ENCODE data around the gene AHR. TPM values are rescaled to one million over a fixed set of nuclear protein-coding genes. Genes with fewer than 3 reads are reported as not detected.

AHR gene
- polyA plus RNA-seq, 1 donor from 2014 or later, result 2.4 TPM

DNA sequence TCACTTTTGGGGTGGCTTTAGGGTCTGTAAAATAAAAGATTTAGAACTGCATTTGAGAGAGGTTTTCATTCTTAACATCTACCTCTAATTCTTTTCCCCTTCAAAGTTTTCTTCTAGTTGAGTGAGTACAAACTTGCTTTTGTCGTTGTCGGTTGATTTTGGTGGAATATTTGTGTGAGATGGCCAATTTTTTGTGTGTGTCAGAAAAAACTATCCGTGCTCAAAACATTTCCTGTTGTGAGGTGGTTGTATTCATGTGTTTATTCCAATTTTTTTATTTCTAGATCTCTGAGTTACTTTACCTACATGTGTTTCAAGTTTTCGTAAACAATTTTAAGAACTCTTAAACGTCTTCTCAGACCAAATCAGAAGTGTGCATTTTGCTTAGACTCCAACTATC is 1.6 kb downstream of the AHR start:
- Histone ChIP-seq H3K4me2 (ENCODE audit: low read length) (peak overlapping the region; percentile 54), H3F3A (ENCODE audit: insufficient read depth, low read length, poor library complexity, severe bottlenecking) (no peaks in the 10 kb centered on the region), H3K9me2 (ENCODE audit: insufficient read depth, low read length) (no peaks in the 10 kb centered on the region), H3K27me3 (ENCODE audit: insufficient read depth, low read depth, low read length) (peaks cover 28% of the 10 kb centered on the region), H3K79me2 (replicated peaks; ENCODE audit: insufficient read depth, low read length) (no peaks in the 10 kb centered on the region), H3K9me3 (ENCODE audit: low read length) (no peaks in the 10 kb centered on the region), H3K27ac (ENCODE audit: low read length) (no peak overlapping the region), H3K9ac (ENCODE audit: low read length) (no peak overlapping the region), H3K36me3 (ENCODE audit: insufficient read depth, low read length) (no peaks in the 10 kb centered on the region), H4K20me1 (ENCODE audit: insufficient read depth) (no peaks in the 10 kb centered on the region), H2AFZ (ENCODE audit: low read depth, low read length) (no peak overlapping the region), H3K4me3 (ENCODE audit: low read length) (peak overlapping the region; percentile 77)
- TF ChIP-seq SMC3 (conservative IDR thresholded peaks at IDR 0.05; ENCODE audit: poor library complexity), result no peak
- no peak for TF ChIP-seq POLR2AphosphoS5 (IDR thresholded peaks at IDR 0.05)
- no peak for TF ChIP-seq TAF1 (IDR thresholded peaks at IDR 0.05; ENCODE audit: low read depth)
- no peak for TF ChIP-seq MXI1 (conservative IDR thresholded peaks at IDR 0.05; ENCODE audit: poor library complexity, severe bottlenecking)
- no peak for TF ChIP-seq EP300 (conservative IDR thresholded peaks at IDR 0.05; ENCODE audit: poor library complexity, severe bottlenecking)
- no peak for TF ChIP-seq RAD21 (conservative IDR thresholded peaks at IDR 0.05)
- TF ChIP-seq, protein P1, sequence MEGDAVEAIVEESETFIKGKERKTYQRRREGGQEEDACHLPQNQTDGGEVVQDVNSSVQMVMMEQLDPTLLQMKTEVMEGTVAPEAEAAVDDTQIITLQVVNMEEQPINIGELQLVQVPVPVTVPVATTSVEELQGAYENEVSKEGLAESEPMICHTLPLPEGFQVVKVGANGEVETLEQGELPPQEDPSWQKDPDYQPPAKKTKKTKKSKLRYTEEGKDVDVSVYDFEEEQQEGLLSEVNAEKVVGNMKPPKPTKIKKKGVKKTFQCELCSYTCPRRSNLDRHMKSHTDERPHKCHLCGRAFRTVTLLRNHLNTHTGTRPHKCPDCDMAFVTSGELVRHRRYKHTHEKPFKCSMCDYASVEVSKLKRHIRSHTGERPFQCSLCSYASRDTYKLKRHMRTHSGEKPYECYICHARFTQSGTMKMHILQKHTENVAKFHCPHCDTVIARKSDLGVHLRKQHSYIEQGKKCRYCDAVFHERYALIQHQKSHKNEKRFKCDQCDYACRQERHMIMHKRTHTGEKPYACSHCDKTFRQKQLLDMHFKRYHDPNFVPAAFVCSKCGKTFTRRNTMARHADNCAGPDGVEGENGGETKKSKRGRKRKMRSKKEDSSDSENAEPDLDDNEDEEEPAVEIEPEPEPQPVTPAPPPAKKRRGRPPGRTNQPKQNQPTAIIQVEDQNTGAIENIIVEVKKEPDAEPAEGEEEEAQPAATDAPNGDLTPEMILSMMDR (IDR thresholded peaks at IDR 0.05; ENCODE audit: poor library complexity, severe bottlenecking), result no peak
- TF ChIP-seq, protein P2, sequence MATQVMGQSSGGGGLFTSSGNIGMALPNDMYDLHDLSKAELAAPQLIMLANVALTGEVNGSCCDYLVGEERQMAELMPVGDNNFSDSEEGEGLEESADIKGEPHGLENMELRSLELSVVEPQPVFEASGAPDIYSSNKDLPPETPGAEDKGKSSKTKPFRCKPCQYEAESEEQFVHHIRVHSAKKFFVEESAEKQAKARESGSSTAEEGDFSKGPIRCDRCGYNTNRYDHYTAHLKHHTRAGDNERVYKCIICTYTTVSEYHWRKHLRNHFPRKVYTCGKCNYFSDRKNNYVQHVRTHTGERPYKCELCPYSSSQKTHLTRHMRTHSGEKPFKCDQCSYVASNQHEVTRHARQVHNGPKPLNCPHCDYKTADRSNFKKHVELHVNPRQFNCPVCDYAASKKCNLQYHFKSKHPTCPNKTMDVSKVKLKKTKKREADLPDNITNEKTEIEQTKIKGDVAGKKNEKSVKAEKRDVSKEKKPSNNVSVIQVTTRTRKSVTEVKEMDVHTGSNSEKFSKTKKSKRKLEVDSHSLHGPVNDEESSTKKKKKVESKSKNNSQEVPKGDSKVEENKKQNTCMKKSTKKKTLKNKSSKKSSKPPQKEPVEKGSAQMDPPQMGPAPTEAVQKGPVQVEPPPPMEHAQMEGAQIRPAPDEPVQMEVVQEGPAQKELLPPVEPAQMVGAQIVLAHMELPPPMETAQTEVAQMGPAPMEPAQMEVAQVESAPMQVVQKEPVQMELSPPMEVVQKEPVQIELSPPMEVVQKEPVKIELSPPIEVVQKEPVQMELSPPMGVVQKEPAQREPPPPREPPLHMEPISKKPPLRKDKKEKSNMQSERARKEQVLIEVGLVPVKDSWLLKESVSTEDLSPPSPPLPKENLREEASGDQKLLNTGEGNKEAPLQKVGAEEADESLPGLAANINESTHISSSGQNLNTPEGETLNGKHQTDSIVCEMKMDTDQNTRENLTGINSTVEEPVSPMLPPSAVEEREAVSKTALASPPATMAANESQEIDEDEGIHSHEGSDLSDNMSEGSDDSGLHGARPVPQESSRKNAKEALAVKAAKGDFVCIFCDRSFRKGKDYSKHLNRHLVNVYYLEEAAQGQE (IDR thresholded peaks at IDR 0.05; ENCODE audit: borderline replicate concordance), result no peak
- TF ChIP-seq EZH2 (IDR thresholded peaks at IDR 0.05; ENCODE audit: borderline replicate concordance, insufficient read depth, low read length, poor library complexity, severe bottlenecking), result no peak

DNA sequence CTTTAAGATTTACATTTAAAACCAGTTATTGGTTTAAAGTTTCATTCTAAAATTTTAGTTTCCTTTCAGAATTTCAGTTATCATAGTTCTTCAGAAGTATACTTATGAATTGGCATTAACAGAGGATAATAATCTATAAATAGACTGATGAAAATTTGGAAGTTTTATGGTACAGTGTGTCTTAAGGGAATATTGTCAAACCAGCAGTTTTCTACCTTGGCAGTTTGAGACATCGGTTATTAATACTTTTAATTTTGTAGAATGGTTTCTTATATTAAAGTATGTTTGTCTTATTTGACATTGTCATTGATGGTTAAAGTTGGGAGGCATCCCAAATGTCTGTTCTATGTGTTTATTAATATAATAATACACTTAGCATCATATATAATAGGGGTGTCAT is 2.0 kb downstream of the AHR start:
- Histone ChIP-seq H3F3A (ENCODE audit: insufficient read depth, low read length, poor library complexity, severe bottlenecking) (no peaks in the 10 kb centered on the region), H3K9ac (ENCODE audit: low read length) (no peak overlapping the region), H3K27me3 (ENCODE audit: insufficient read depth, low read depth, low read length) (peaks cover 28% of the 10 kb centered on the region), H3K27ac (ENCODE audit: low read length) (no peak overlapping the region), H3K4me2 (ENCODE audit: low read length) (no peak overlapping the region), H3K36me3 (ENCODE audit: insufficient read depth, low read length) (no peaks in the 10 kb centered on the region), H2AFZ (ENCODE audit: low read depth, low read length) (no peak overlapping the region), H3K4me3 (ENCODE audit: low read length) (no peak overlapping the region), H3K79me2 (replicated peaks; ENCODE audit: insufficient read depth, low read length) (no peaks in the 10 kb centered on the region), H3K9me3 (ENCODE audit: low read length) (no peaks in the 10 kb centered on the region), H4K20me1 (ENCODE audit: insufficient read depth) (no peaks in the 10 kb centered on the region), H3K9me2 (ENCODE audit: insufficient read depth, low read length) (no peaks in the 10 kb centered on the region)
- TF ChIP-seq TAF1 (IDR thresholded peaks at IDR 0.05; ENCODE audit: low read depth) (no peak), RAD21 (conservative IDR thresholded peaks at IDR 0.05) (no peak), MXI1 (conservative IDR thresholded peaks at IDR 0.05; ENCODE audit: poor library complexity, severe bottlenecking) (no peak), POLR2AphosphoS5 (IDR thresholded peaks at IDR 0.05) (no peak), EP300 (conservative IDR thresholded peaks at IDR 0.05; ENCODE audit: poor library complexity, severe bottlenecking) (no peak), SMC3 (conservative IDR thresholded peaks at IDR 0.05; ENCODE audit: poor library complexity) (no peak), EZH2 (IDR thresholded peaks at IDR 0.05; ENCODE audit: borderline replicate concordance, insufficient read depth, low read length, poor library complexity, severe bottlenecking) (no peak)
- TF ChIP-seq, protein P1 (IDR thresholded peaks at IDR 0.05; ENCODE audit: poor library complexity, severe bottlenecking), result no peak
- TF ChIP-seq, protein P2 (IDR thresholded peaks at IDR 0.05; ENCODE audit: borderline replicate concordance), result no peak

Data from neural cell (in vitro differentiated cells).